ENCODE results near the gene RHEX. TPM values are rescaled to one million over a fixed set of nuclear protein-coding genes. Genes with fewer than 3 reads are reported as not detected.

Gene RHEX
- total and polyA plus RNA-seq, 2 of the 13 experiments (the other 11 are each of a cell fraction or from before 2014, with no cell fraction given) = 1.4 to 2.7 TPM

DNA sequence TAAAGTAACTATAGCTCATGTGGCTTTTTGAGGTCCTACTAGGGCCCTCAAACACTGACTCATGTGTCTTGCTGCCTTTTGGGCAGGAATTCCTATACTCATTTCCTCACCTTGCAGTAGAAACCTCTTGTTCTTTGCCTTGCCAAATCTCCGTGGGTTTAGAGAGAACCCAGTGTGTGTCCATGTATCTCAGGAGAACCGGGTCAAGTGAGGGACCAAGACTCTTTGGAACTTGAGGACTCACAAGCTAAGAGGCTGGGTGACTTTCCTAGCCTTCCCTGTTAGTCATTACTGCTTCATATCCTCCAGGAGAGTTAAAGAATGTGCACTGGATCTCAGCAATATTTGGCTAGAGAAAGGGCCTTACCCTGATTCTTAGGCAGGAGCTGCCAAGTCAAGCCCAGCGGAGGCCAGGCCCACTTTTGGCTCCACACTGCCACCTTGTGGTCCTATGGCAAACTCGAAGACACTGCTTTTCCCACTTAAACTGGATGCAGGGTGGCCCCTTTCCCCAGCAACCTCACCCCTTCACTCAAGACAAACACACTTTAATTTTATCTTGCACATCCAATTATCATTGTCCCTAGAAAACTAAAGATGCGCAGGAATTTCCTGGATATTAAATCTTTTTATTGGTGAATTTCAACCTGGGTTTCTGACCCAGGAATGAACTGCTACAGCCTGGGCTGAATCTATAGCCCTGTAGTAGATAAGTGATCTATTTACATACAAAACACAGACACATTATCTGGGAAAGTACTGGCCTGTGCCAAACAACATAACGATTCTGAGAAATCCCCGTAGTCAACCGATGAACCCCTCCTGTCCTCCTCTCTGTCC is 53.6 kb downstream of the RHEX start (continued):
- TF ChIP-seq NR0B2 (CRISPR knock-in tag; IDR thresholded peaks at IDR 0.05) = 0 out of 2 replicates have a peak, but pooled peaks have one; percentile 40
- no peak for TF ChIP-seq POLR2G (IDR thresholded peaks at IDR 0.05; ENCODE audit: low read depth, low read length)
- TF ChIP-seq ZNF703 (CRISPR knock-in tag; IDR thresholded peaks at IDR 0.05; ENCODE audit: borderline replicate concordance) = no peak
- no peak for TF ChIP-seq ZBTB38 (CRISPR knock-in tag; IDR thresholded peaks at IDR 0.05)
- no peak for TF ChIP-seq SMAD1 (CRISPR knock-in tag; IDR thresholded peaks at IDR 0.05; ENCODE audit: borderline replicate concordance, low read depth)
- 0 out of 2 replicates have a peak, but pooled peaks have one; percentile 23 for TF ChIP-seq ZNF235 (CRISPR knock-in tag; IDR thresholded peaks at IDR 0.05; ENCODE audit: borderline replicate concordance)
- 0 out of 2 replicates have a peak, but pooled peaks have one; percentile 19 for TF ChIP-seq ZMYM4 (CRISPR knock-in tag; IDR thresholded peaks at IDR 0.05)
- TF ChIP-seq, protein P1, sequence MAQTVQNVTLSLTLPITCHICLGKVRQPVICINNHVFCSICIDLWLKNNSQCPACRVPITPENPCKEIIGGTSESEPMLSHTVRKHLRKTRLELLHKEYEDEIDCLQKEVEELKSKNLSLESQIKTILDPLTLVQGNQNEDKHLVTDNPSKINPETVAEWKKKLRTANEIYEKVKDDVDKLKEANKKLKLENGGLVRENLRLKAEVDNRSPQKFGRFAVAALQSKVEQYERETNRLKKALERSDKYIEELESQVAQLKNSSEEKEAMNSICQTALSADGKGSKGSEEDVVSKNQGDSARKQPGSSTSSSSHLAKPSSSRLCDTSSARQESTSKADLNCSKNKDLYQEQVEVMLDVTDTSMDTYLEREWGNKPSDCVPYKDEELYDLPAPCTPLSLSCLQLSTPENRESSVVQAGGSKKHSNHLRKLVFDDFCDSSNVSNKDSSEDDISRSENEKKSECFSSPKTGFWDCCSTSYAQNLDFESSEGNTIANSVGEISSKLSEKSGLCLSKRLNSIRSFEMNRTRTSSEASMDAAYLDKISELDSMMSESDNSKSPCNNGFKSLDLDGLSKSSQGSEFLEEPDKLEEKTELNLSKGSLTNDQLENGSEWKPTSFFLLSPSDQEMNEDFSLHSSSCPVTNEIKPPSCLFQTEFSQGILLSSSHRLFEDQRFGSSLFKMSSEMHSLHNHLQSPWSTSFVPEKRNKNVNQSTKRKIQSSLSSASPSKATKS (CRISPR knock-in tag; IDR thresholded peaks at IDR 0.05) = no peak
- no peak for TF ChIP-seq DR1 (CRISPR knock-in tag; IDR thresholded peaks at IDR 0.05)
- TF ChIP-seq, protein P2, sequence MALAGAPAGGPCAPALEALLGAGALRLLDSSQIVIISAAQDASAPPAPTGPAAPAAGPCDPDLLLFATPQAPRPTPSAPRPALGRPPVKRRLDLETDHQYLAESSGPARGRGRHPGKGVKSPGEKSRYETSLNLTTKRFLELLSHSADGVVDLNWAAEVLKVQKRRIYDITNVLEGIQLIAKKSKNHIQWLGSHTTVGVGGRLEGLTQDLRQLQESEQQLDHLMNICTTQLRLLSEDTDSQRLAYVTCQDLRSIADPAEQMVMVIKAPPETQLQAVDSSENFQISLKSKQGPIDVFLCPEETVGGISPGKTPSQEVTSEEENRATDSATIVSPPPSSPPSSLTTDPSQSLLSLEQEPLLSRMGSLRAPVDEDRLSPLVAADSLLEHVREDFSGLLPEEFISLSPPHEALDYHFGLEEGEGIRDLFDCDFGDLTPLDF (CRISPR knock-in tag; IDR thresholded peaks at IDR 0.05) = no peak
- no peak for TF ChIP-seq ZBTB21 (CRISPR knock-in tag; IDR thresholded peaks at IDR 0.05)
- TF ChIP-seq SOX6 (IDR thresholded peaks at IDR 0.05) = no peak
- TF ChIP-seq SOX6 (CRISPR knock-in tag; IDR thresholded peaks at IDR 0.05) = peak; percentile 42
- no peak for TF ChIP-seq GLI4 (CRISPR knock-in tag; IDR thresholded peaks at IDR 0.05; ENCODE audit: borderline replicate concordance)
- no peak for TF ChIP-seq ETV5 (CRISPR knock-in tag; IDR thresholded peaks at IDR 0.05; ENCODE audit: borderline replicate concordance)
- TF ChIP-seq, protein P3, sequence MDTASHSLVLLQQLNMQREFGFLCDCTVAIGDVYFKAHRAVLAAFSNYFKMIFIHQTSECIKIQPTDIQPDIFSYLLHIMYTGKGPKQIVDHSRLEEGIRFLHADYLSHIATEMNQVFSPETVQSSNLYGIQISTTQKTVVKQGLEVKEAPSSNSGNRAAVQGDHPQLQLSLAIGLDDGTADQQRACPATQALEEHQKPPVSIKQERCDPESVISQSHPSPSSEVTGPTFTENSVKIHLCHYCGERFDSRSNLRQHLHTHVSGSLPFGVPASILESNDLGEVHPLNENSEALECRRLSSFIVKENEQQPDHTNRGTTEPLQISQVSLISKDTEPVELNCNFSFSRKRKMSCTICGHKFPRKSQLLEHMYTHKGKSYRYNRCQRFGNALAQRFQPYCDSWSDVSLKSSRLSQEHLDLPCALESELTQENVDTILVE (CRISPR knock-in tag; IDR thresholded peaks at IDR 0.05) = peak; percentile 37; the same call in 1 of the 2 replicates
- no peak for TF ChIP-seq HOXA5 (CRISPR knock-in tag; IDR thresholded peaks at IDR 0.05)
- TF ChIP-seq, protein P4, sequence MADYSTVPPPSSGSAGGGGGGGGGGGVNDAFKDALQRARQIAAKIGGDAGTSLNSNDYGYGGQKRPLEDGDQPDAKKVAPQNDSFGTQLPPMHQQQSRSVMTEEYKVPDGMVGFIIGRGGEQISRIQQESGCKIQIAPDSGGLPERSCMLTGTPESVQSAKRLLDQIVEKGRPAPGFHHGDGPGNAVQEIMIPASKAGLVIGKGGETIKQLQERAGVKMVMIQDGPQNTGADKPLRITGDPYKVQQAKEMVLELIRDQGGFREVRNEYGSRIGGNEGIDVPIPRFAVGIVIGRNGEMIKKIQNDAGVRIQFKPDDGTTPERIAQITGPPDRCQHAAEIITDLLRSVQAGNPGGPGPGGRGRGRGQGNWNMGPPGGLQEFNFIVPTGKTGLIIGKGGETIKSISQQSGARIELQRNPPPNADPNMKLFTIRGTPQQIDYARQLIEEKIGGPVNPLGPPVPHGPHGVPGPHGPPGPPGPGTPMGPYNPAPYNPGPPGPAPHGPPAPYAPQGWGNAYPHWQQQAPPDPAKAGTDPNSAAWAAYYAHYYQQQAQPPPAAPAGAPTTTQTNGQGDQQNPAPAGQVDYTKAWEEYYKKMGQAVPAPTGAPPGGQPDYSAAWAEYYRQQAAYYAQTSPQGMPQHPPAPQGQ (CRISPR knock-in tag; IDR thresholded peaks at IDR 0.05; ENCODE audit: borderline replicate concordance) = no peak
- 0 out of 2 replicates have a peak, but pooled peaks have one; percentile 19 for TF ChIP-seq CEBPG (CRISPR knock-in tag; IDR thresholded peaks at IDR 0.05)
- TF ChIP-seq SP5 (CRISPR knock-in tag; IDR thresholded peaks at IDR 0.05; ENCODE audit: borderline replicate concordance, low read depth) = no peak
- TF ChIP-seq SRSF4 (IDR thresholded peaks at IDR 0.05; ENCODE audit: low read depth, low read length, poor library complexity, severe bottlenecking) = no peak
- no peak for TF ChIP-seq ZNF292 (CRISPR knock-in tag; IDR thresholded peaks at IDR 0.05; ENCODE audit: borderline replicate concordance, low read depth)

All from HepG2 (cell line).